ENCODE data around the gene TMEM131L.

TMEM131L gene

GRCh38 chr4:153572609-153573008 is 106.4 kb downstream of the TMEM131L start:
- H3K4me3 ChIP-seq (ENCODE audit: low read length), result no peak overlapping the region
- H3K9ac ChIP-seq (ENCODE audit: low read depth, low read length), result no peak overlapping the region
- no peaks in the 10 kb centered on the region for H3K27me3 ChIP-seq (ENCODE audit: insufficient read depth, low read length)
- no peaks in the 10 kb centered on the region for H3K9me3 ChIP-seq (ENCODE audit: insufficient read depth, low read depth, low read length)
- WGBS, result 99% methylated on average over 3 of the region's 3 CpGs
- H3K36me3 ChIP-seq (ENCODE audit: insufficient read depth, low read length), result no peaks in the 10 kb centered on the region
- no peak overlapping the region for H3K27ac ChIP-seq (ENCODE audit: low read depth, low read length)
- H3K4me1 ChIP-seq (ENCODE audit: insufficient read depth, low read length), result 0 out of 2 replicates have a peak, but pooled peaks cover 8% of the 10 kb centered on the region

GRCh38 chr4:153573221-153573620 is 107.1 kb downstream of the TMEM131L start:
- Histone ChIP-seq H3K27ac (ENCODE audit: low read depth, low read length) (no peak overlapping the region), H3K9ac (ENCODE audit: low read depth, low read length) (no peak overlapping the region), H3K36me3 (ENCODE audit: insufficient read depth, low read length) (no peaks in the 10 kb centered on the region)

GRCh38 chr4:153573881-153574802 is 108.0 kb downstream of the TMEM131L start:
- WGBS, result 96% methylated on average over 4 of the region's 4 CpGs
- no peak overlapping the region for H3K27ac ChIP-seq (ENCODE audit: low read depth, low read length)
- no peaks in the 10 kb centered on the region for H3K4me1 ChIP-seq (ENCODE audit: insufficient read depth, low read length)

More at GRCh38 chr4:153573221-153573620, 107.1 kb downstream of the TMEM131L start:
- Histone ChIP-seq H3K4me1 (ENCODE audit: insufficient read depth, low read length) (0 out of 2 replicates have a peak, but pooled peaks cover 3% of the 10 kb centered on the region), H3K9me3 (ENCODE audit: insufficient read depth, low read depth, low read length) (no peaks in the 10 kb centered on the region), H3K4me3 (ENCODE audit: low read length) (no peak overlapping the region), H3K27me3 (ENCODE audit: insufficient read depth, low read length) (no peaks in the 10 kb centered on the region)
- WGBS, result 94% methylated on average over 7 of the region's 7 CpGs

GRCh38 chr4:153576443-153576774 is 110.2 kb downstream of the TMEM131L start:
- Histone ChIP-seq H3K9ac (ENCODE audit: low read depth, low read length) (no peak overlapping the region), H3K36me3 (ENCODE audit: insufficient read depth, low read length) (0 out of 2 replicates have a peak, but pooled peaks cover 4% of the 10 kb centered on the region)
- WGBS, result 71% methylated on average over 1 of the region's 2 CpGs

More at GRCh38 chr4:153573881-153574802, 108.0 kb downstream of the TMEM131L start:
- Histone ChIP-seq H3K4me3 (ENCODE audit: low read length) (no peak overlapping the region), H3K36me3 (ENCODE audit: insufficient read depth, low read length) (no peaks in the 10 kb centered on the region), H3K27me3 (ENCODE audit: insufficient read depth, low read length) (no peaks in the 10 kb centered on the region), H3K9ac (ENCODE audit: low read depth, low read length) (no peak overlapping the region), H3K9me3 (ENCODE audit: insufficient read depth, low read depth, low read length) (no peaks in the 10 kb centered on the region)

GRCh38 chr4:153577053-153577452 is 110.9 kb downstream of the TMEM131L start:
- H3K9ac ChIP-seq (ENCODE audit: low read depth, low read length), result no peak overlapping the region
- H3K27ac ChIP-seq (ENCODE audit: low read depth, low read length), result no peak overlapping the region
- H3K27me3 ChIP-seq (ENCODE audit: insufficient read depth, low read length), result no peaks in the 10 kb centered on the region
- H3K9me3 ChIP-seq (ENCODE audit: insufficient read depth, low read depth, low read length), result no peaks in the 10 kb centered on the region
- 0 out of 2 replicates have a peak, but pooled peaks cover 9% of the 10 kb centered on the region for H3K36me3 ChIP-seq (ENCODE audit: insufficient read depth, low read length)
- no peaks in the 10 kb centered on the region for H3K4me1 ChIP-seq (ENCODE audit: insufficient read depth, low read length)
- 95% methylated on average over 5 of the region's 5 CpGs for WGBS
- no peak overlapping the region for H3K4me3 ChIP-seq (ENCODE audit: low read length)

More at GRCh38 chr4:153576443-153576774, 110.2 kb downstream of the TMEM131L start:
- H3K27me3 ChIP-seq (ENCODE audit: insufficient read depth, low read length), result no peaks in the 10 kb centered on the region
- no peaks in the 10 kb centered on the region for H3K9me3 ChIP-seq (ENCODE audit: insufficient read depth, low read depth, low read length)
- H3K4me3 ChIP-seq (ENCODE audit: low read length), result no peak overlapping the region
- no peak overlapping the region for H3K27ac ChIP-seq (ENCODE audit: low read depth, low read length)
- H3K4me1 ChIP-seq (ENCODE audit: insufficient read depth, low read length), result no peaks in the 10 kb centered on the region

- H3K27me3 ChIP-seq (ENCODE audit: insufficient read depth, low read length), result no peaks in the 10 kb centered on the region
Measured at GRCh38 chr4:153579410-153579809, 113.2 kb downstream of the TMEM131L start.

GRCh38 chr4:153579872-153580271 is 113.7 kb downstream of the TMEM131L start:
- Histone ChIP-seq H3K4me3 (ENCODE audit: low read length) (no peak overlapping the region), H3K9me3 (ENCODE audit: insufficient read depth, low read depth, low read length) (no peaks in the 10 kb centered on the region), H3K9ac (ENCODE audit: low read depth, low read length) (no peak overlapping the region), H3K4me1 (ENCODE audit: insufficient read depth, low read length) (no peaks in the 10 kb centered on the region), H3K27ac (ENCODE audit: low read depth, low read length) (no peak overlapping the region), H3K27me3 (ENCODE audit: insufficient read depth, low read length) (no peaks in the 10 kb centered on the region), H3K36me3 (ENCODE audit: insufficient read depth, low read length) (peaks cover 30% of the 10 kb centered on the region)
- WGBS, result 78% methylated on average over 1 of the region's 1 CpG

More at GRCh38 chr4:153579410-153579809, 113.2 kb downstream of the TMEM131L start:
- no peak overlapping the region for H3K4me3 ChIP-seq (ENCODE audit: low read length)
- H3K9me3 ChIP-seq (ENCODE audit: insufficient read depth, low read depth, low read length), result no peaks in the 10 kb centered on the region
- no peaks in the 10 kb centered on the region for H3K4me1 ChIP-seq (ENCODE audit: insufficient read depth, low read length)
- 96% methylated on average over 4 of the region's 4 CpGs for WGBS
- peaks cover 25% of the 10 kb centered on the region for H3K36me3 ChIP-seq (ENCODE audit: insufficient read depth, low read length)
- H3K27ac ChIP-seq (ENCODE audit: low read depth, low read length), result no peak overlapping the region
- H3K9ac ChIP-seq (ENCODE audit: low read depth, low read length), result no peak overlapping the region

- Histone ChIP-seq H3K36me3 (ENCODE audit: insufficient read depth, low read length) (peaks cover 37% of the 10 kb centered on the region), H3K9ac (ENCODE audit: low read depth, low read length) (no peak overlapping the region), H3K27me3 (ENCODE audit: insufficient read depth, low read length) (no peaks in the 10 kb centered on the region), H3K27ac (ENCODE audit: low read depth, low read length) (no peak overlapping the region), H3K9me3 (ENCODE audit: insufficient read depth, low read depth, low read length) (no peaks in the 10 kb centered on the region), H3K4me3 (ENCODE audit: low read length) (no peak overlapping the region), H3K4me1 (ENCODE audit: insufficient read depth, low read length) (no peaks in the 10 kb centered on the region)
- WGBS, result 93% methylated on average over 2 of the region's 2 CpGs
Measured at GRCh38 chr4:153582954-153583702, 117.0 kb downstream of the TMEM131L start.

- Histone ChIP-seq H3K27ac (ENCODE audit: low read depth, low read length) (no peak overlapping the region), H3K9ac (ENCODE audit: low read depth, low read length) (no peak overlapping the region), H3K36me3 (ENCODE audit: insufficient read depth, low read length) (peaks cover 48% of the 10 kb centered on the region), H3K9me3 (ENCODE audit: insufficient read depth, low read depth, low read length) (no peaks in the 10 kb centered on the region), H3K4me3 (ENCODE audit: low read length) (no peak overlapping the region), H3K4me1 (ENCODE audit: insufficient read depth, low read length) (no peaks in the 10 kb centered on the region), H3K27me3 (ENCODE audit: insufficient read depth, low read length) (no peaks in the 10 kb centered on the region)
- WGBS, result 94% methylated on average over 7 of the region's 7 CpGs
Measured at GRCh38 chr4:153585026-153585425, 118.9 kb downstream of the TMEM131L start.

GRCh38 chr4:153589703-153590595 is 123.8 kb downstream of the TMEM131L start:
- 79% methylated on average over 7 of the region's 7 CpGs for WGBS
- Histone ChIP-seq H3K4me3 (ENCODE audit: low read length) (no peak overlapping the region), H3K4me1 (ENCODE audit: insufficient read depth, low read length) (no peaks in the 10 kb centered on the region), H3K36me3 (ENCODE audit: insufficient read depth, low read length) (peaks cover 49% of the 10 kb centered on the region), H3K9me3 (ENCODE audit: insufficient read depth, low read depth, low read length) (no peaks in the 10 kb centered on the region), H3K27ac (ENCODE audit: low read depth, low read length) (no peak overlapping the region), H3K27me3 (ENCODE audit: insufficient read depth, low read length) (no peaks in the 10 kb centered on the region), H3K9ac (ENCODE audit: low read depth, low read length) (no peak overlapping the region)

Measured in HUES64 (cell line).